CD4-positive, alpha-beta memory T cell (primary cell): ENCODE measurements around the gene SWAP70. TPM values are rescaled to one million over a fixed set of nuclear protein-coding genes. Genes with fewer than 3 reads are reported as not detected.

Experiments
- CTCF ChIA-PET: fragments of 350-600 bp; sonication (Branson Sonifier 250); formaldehyde crosslinking; loops from one replicate; lab custom pipeline; 2021; ENCODE audit warnings: inconsistent platforms; ENCODE audit not compliant: partially characterized antibody; lab: Charles Lee
- POLR2A ChIA-PET: fragments of 350-600 bp; sonication (Branson Sonifier 250); formaldehyde crosslinking; loops from one replicate; lab custom pipeline; 2021; ENCODE audit not compliant: partially characterized antibody; lab: Charles Lee
- DNase-seq, 5 donors: peaks; one replicate each; pipeline versions ENCODE4 v3.0.0 to v3.0.0-alpha.2; 2020 to 2022; ENCODE audit warnings: mixed read lengths in 1 of 5
- H3K27ac ChIP-seq: one replicate; pipeline ENCODE4 v1.7.0; 2013; ENCODE audit warnings: low read depth, low read length
- H3K27me3 ChIP-seq: 2 replicates; pipeline ENCODE4 v1.7.0; 2013; ENCODE audit warnings: mild to moderate bottlenecking, low read length, moderate library complexity; ENCODE audit not compliant: insufficient read depth
- H3K36me3 ChIP-seq: 2 replicates; pipeline ENCODE4 v1.7.0; 2013; ENCODE audit warnings: mild to moderate bottlenecking, low read length, moderate library complexity; ENCODE audit not compliant: insufficient read depth
- H3K4me1 ChIP-seq: 2 replicates; pipeline ENCODE4 v1.7.0; 2013; ENCODE audit warnings: mild to moderate bottlenecking, low read length, moderate library complexity; ENCODE audit not compliant: insufficient read depth
- H3K4me3 ChIP-seq, 2 donors: one replicate each; pipeline ENCODE4 v1.7.0; 2013; ENCODE audit warnings: low read length in 2 of 2, mild to moderate bottlenecking in 1 of 2
- H3K9me3 ChIP-seq, 2 donors: one replicate each; pipeline ENCODE4 v1.7.0; 2013; ENCODE audit warnings: low read length in 2 of 2, control low read depth in 1 of 2; ENCODE audit not compliant: control insufficient read depth in 1 of 2
- H3K27ac Mint-ChIP-seq, 7 donors: one replicate each; pipeline ENCODE4 v1.8.0; 2020 to 2021; ENCODE audit warnings: mixed read lengths in 7 of 7, mild to moderate bottlenecking in 6 of 7, inconsistent platforms in 3 of 7, moderate library complexity in 3 of 7
- H3K27me3 Mint-ChIP-seq, 2 donors: one replicate each; pipeline ENCODE4 v1.8.0; 2020 to 2021; ENCODE audit warnings: mixed read lengths in 2 of 2
- H3K36me3 Mint-ChIP-seq, 2 donors: one replicate each; pipeline ENCODE4 v1.8.0; 2020 to 2021; ENCODE audit warnings: mixed read lengths in 2 of 2, inconsistent platforms in 1 of 2, mild to moderate bottlenecking in 1 of 2
- H3K4me1 Mint-ChIP-seq, 4 donors: one replicate each; pipeline ENCODE4 v1.8.0; 2020 to 2021; ENCODE audit warnings: mixed read lengths in 4 of 4, mild to moderate bottlenecking in 1 of 4
- H3K4me3 Mint-ChIP-seq, 8 donors: one replicate each; pipeline ENCODE4 v1.8.0; 2020 to 2021; ENCODE audit warnings: mixed read lengths in 8 of 8, mild to moderate bottlenecking in 7 of 8, moderate library complexity in 6 of 8, inconsistent platforms in 3 of 8
- H3K9me3 Mint-ChIP-seq, 8 donors: one replicate each; pipeline ENCODE4 v1.8.0; 2020 to 2021; ENCODE audit warnings: mixed read lengths in 8 of 8, mild to moderate bottlenecking in 5 of 8, inconsistent platforms in 3 of 8, moderate library complexity in 1 of 8
- intact Hi-C: fragments of 100-400 bp; cut with micrococcal nuclease; formaldehyde crosslinking; loops from one replicate; pipeline ENCODE4 v1.15.1; 2023
- polyA plus RNA-seq, 2 donors: library from polyadenylated mRNA; unstranded; fragments of 300-500 nt; fragmentation: Illumina TruSeq; gene quantifications; one replicate each; pipeline ENCODE4 v1.2.3, GENCODE V29; 2021
- total RNA-seq, 2 experiments: library from RNA; stranded (reverse); gene quantifications; one replicate each; pipeline ENCODE4 v1.2.3, GENCODE V29; 2021

SWAP70 gene
- total and polyA plus RNA-seq, 4 experiments from 2014 or later: 2.2 to 6.6 (median 4.9) TPM

DNA sequence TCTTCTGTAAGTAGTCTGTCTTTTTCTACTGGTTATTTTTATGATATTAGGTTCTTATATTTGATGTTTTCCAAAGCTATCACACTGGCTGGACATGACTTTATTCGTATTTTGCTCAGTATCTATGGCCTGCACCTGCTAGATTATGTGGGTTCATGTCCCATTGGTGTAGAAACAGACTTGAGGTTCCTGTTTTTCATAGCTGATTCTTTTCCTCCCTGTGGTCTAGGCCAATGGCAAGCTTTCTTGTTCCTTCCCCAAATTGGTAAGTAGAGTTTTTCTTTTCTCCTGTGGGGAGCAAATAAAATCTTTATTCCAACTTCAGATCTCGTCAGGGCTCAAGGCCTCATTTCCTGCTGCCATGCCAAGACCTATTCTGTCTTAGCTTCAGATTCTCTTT is 30.2 kb upstream of the SWAP70 start:
- Mint-ChIP-seq H3K9me3 (peaks cover 0 to 3% (median 0%) of the 10 kb centered on the region in 8 donors), H3K4me1 (no peaks in the 10 kb centered on the region), H3K27me3 (peaks cover 0 to 3% of the 10 kb centered on the region in 2 donors), H3K36me3 (no peaks in the 10 kb centered on the region), H3K27ac (no peak overlapping the region), H3K4me3 (no peak overlapping the region)
- no peaks in the 10 kb centered on the region for H3K4me1 ChIP-seq
- H3K27ac ChIP-seq: no peak overlapping the region
- no peak for DNase-seq
- no peaks in the 10 kb centered on the region for H3K36me3 ChIP-seq
- ChIA-PET POLR2A (no interaction called here), CTCF (no interaction called here)
- H3K4me3 ChIP-seq: no peak overlapping the region
- no peaks in the 10 kb centered on the region for H3K27me3 ChIP-seq
- intact Hi-C loops: no loop called here
- H3K9me3 ChIP-seq: no peaks in the 10 kb centered on the region

DNA sequence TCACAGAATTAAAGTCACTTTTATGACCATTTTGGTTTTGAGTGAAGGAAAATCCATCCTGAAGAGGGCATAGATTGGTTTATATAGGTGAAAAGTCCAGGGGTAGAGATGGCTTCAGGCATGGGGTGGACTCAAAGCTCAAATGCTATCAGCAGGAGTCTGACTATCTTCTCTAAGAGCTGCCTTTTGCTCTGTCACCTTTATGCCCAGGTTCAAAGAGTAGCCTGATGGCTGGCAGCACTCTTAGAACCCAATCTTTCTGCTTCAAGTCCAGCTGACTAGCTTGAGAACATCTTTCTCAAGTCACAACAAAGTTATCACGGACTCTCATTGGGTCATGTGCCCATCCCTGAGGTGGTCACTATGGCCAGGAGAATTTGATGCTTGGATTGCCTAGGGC is 27.2 kb upstream of the SWAP70 start:
- Mint-ChIP-seq H3K9me3 (peaks cover 0 to 3% (median 0%) of the 10 kb centered on the region in 8 donors), H3K27me3 (peaks cover 0 to 1% of the 10 kb centered on the region in 2 donors), H3K4me3 (no peak overlapping the region), H3K4me1 (no peaks in the 10 kb centered on the region), H3K27ac (no peak overlapping the region), H3K36me3 (no peaks in the 10 kb centered on the region)
- Histone ChIP-seq H3K9me3 (no peaks in the 10 kb centered on the region), H3K4me3 (no peak overlapping the region), H3K4me1 (no peaks in the 10 kb centered on the region), H3K27me3 (no peaks in the 10 kb centered on the region), H3K36me3 (no peaks in the 10 kb centered on the region), H3K27ac (no peak overlapping the region)
- intact Hi-C loops: no loop called here
- POLR2A ChIA-PET: no interaction called here
- CTCF ChIA-PET: interaction anchor here (0.9 kb wide), 1 partner anchor 24 kb away, joined by 3 read pairs; no protein-coding TSS in a partner anchor
- DNase-seq: no peak

DNA sequence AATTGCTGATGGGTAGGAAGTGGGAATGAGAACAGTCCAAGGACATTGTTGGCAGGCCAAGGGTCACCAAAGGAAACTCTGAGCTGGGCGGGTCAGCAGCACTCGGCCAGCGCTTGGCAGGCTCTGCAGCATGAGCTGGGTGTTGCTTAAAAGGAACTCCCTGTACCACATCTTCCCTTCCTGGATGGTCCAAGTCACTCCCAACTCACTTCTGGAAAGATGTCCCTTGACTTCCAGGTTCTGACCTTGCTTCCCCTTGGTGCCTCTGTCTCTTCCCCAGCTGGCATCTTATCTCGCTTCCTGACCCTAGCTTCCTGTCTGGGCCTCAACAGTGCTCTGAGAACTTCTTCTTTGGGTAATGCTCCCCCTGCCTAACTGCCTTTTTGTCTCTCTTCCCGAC is 24.8 kb upstream of the SWAP70 start:
- no peaks in the 10 kb centered on the region for H3K27me3 ChIP-seq
- no peaks in the 10 kb centered on the region for H3K4me1 ChIP-seq
- no peaks in the 10 kb centered on the region for H3K36me3 Mint-ChIP-seq
- no peaks in the 10 kb centered on the region for H3K4me1 Mint-ChIP-seq
- no peaks in the 10 kb centered on the region for H3K9me3 Mint-ChIP-seq
- no peak overlapping the region for H3K27ac ChIP-seq
- H3K27ac Mint-ChIP-seq: no peak overlapping the region
- ChIA-PET POLR2A (no interaction called here), CTCF (interaction anchor here (1.6 kb wide), 1 partner anchor 27 kb away, joined by 6 read pairs; no protein-coding TSS in a partner anchor)
- no peak overlapping the region for H3K4me3 Mint-ChIP-seq
- no peaks in the 10 kb centered on the region for H3K9me3 ChIP-seq
- no peak for DNase-seq
- no peak overlapping the region for H3K4me3 ChIP-seq
- H3K36me3 ChIP-seq: no peaks in the 10 kb centered on the region
- H3K27me3 Mint-ChIP-seq: peaks cover 0 to 3% of the 10 kb centered on the region in 2 donors
- intact Hi-C loops: no loop called here

DNA sequence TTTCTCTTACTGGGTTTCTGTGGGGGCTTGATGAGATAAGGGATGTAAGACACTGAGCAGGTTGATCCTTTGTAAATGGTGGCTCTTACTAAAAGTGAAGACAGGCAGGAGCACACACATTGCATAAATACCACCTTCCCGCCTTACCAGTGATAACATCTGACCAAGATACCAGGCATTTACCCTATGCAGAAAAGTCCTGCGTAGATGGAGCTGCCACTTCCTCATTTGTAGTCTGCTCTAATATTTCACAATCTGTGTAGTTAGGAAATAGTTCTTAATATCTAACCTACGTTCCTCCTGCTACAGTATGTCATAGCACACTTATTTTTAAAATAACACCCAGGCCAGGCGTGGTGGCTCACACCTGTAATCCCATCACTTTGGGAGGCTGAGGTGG is 23.9 kb upstream of the SWAP70 start:
- no peak overlapping the region for H3K27ac Mint-ChIP-seq
- H3K36me3 Mint-ChIP-seq: no peaks in the 10 kb centered on the region
- H3K4me1 Mint-ChIP-seq: no peaks in the 10 kb centered on the region
- Histone ChIP-seq H3K27me3 (no peaks in the 10 kb centered on the region), H3K27ac (no peak overlapping the region), H3K4me3 (no peak overlapping the region), H3K9me3 (no peaks in the 10 kb centered on the region), H3K4me1 (no peaks in the 10 kb centered on the region), H3K36me3 (no peaks in the 10 kb centered on the region)
- H3K4me3 Mint-ChIP-seq: no peak overlapping the region
- CTCF ChIA-PET: no interaction called here
- POLR2A ChIA-PET: no interaction called here
- intact Hi-C loops: no loop called here
- no peaks in the 10 kb centered on the region for H3K9me3 Mint-ChIP-seq
- H3K27me3 Mint-ChIP-seq: peaks cover 0 to 3% of the 10 kb centered on the region in 2 donors
- no peak for DNase-seq

DNA sequence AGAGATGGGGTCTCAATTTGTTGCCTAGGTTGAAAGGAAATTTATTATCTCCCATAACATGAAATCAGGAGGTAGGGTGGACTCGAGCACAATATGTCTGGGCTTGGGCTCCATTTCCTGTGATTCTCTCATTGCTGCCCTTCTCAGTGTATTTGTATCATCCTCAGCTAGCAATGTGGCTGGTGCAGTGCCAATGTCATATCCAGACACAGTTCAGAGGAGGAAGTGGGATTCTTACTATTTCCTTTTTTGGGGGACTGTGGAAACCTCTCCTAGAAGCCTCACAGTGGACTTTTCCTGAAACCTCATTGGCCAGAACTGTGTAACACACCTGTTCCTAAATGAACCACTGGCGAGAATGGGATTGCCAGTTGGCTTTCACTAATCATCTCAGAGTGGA is 21.0 kb upstream of the SWAP70 start:
- H3K27me3 Mint-ChIP-seq: peaks cover 0 to 3% of the 10 kb centered on the region in 2 donors
- H3K36me3 Mint-ChIP-seq: no peaks in the 10 kb centered on the region
- DNase-seq: no peak
- no peak overlapping the region for H3K4me3 Mint-ChIP-seq
- no peak overlapping the region for H3K27ac Mint-ChIP-seq
- intact Hi-C loops: no loop called here
- no peaks in the 10 kb centered on the region for H3K9me3 ChIP-seq
- no peaks in the 10 kb centered on the region for H3K27me3 ChIP-seq
- no peaks in the 10 kb centered on the region for H3K4me1 Mint-ChIP-seq
- H3K4me1 ChIP-seq: no peaks in the 10 kb centered on the region
- no peak overlapping the region for H3K4me3 ChIP-seq
- H3K9me3 Mint-ChIP-seq: peaks cover 0 to 7% (median 0%) of the 10 kb centered on the region in 8 donors
- CTCF ChIA-PET: no interaction called here
- H3K36me3 ChIP-seq: no peaks in the 10 kb centered on the region
- POLR2A ChIA-PET: no interaction called here
- no peak overlapping the region for H3K27ac ChIP-seq

DNA sequence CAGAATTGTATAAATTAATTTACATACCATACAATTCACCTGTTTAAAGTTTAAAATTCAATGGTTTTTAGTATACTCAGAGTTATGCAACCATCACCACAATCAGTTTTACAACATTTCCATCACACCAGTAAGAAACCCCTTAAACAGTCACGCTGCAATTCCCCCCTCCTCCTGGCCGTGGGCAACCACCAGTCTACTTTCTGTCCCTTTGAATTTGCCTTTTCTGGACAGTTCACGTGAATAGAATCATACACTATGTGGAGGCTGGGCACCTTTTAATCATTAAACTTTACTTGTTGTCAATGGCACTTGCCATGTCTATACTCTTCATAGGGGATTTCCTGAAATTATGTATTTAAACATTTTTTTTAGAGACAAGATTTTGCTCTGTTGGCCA is 20.1 kb upstream of the SWAP70 start:
- no peak overlapping the region for H3K4me3 ChIP-seq
- Mint-ChIP-seq H3K27ac (no peak overlapping the region), H3K4me1 (no peaks in the 10 kb centered on the region), H3K36me3 (no peaks in the 10 kb centered on the region), H3K9me3 (peaks cover 0 to 7% (median 1%) of the 10 kb centered on the region in 8 donors), H3K27me3 (peaks cover 0 to 6% of the 10 kb centered on the region in 2 donors), H3K4me3 (no peak overlapping the region)
- H3K27ac ChIP-seq: no peak overlapping the region
- H3K9me3 ChIP-seq: no peaks in the 10 kb centered on the region
- ChIA-PET POLR2A (no interaction called here), CTCF (no interaction called here)
- H3K36me3 ChIP-seq: no peaks in the 10 kb centered on the region
- DNase-seq: no peak
- no peaks in the 10 kb centered on the region for H3K27me3 ChIP-seq
- intact Hi-C loops: no loop called here
- no peaks in the 10 kb centered on the region for H3K4me1 ChIP-seq

DNA sequence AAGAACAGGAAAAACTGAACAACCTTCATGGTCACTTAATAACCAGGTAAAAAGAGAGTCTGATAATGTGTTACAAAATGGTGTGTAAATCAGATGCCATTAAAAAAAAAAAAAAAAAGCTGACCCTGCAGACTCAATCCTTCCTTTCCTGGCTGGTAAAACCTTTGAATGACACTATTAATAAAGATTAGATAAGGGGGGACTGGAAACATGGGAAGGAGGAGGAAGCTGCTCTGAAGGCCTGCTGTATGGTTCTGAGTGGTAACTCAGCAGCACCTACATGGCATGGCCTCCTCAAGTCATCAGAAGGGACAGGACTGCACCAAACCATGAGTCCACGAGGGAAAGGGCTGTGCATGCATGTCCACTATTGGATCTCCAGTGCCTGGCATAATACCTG is 18.0 kb upstream of the SWAP70 start:
- Histone ChIP-seq H3K27ac (no peak overlapping the region), H3K4me3 (no peak overlapping the region), H3K4me1 (no peaks in the 10 kb centered on the region), H3K27me3 (no peaks in the 10 kb centered on the region), H3K36me3 (no peaks in the 10 kb centered on the region), H3K9me3 (no peaks in the 10 kb centered on the region)
- Mint-ChIP-seq H3K36me3 (no peaks in the 10 kb centered on the region), H3K4me1 (no peaks in the 10 kb centered on the region), H3K27ac (no peak overlapping the region), H3K9me3 (peaks cover 0 to 7% (median 1%) of the 10 kb centered on the region in 8 donors), H3K27me3 (peaks cover 0 to 5% of the 10 kb centered on the region in 2 donors), H3K4me3 (no peak overlapping the region)
- CTCF ChIA-PET: no interaction called here
- DNase-seq: no peak
- intact Hi-C loops: no loop called here
- POLR2A ChIA-PET: no interaction called here

DNA sequence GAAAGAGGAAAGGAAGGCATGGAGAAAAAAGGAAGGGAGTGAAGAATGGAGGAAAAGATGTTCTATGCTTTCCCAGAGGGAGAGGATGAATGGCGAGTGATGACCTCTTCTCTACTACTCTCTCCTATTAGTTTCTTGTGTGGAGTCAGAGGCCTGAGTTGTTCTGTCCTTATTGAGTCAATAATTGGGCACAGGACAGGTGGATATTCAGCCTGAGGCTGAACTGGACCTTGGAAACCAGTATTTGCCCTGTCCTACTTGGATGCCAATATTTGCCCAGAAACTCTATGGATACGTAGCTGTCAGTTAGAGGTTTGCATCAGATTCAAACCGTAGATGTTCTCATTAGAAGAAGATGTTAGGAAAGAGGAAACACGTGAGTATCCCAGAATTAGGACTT is 17.6 kb upstream of the SWAP70 start:
- POLR2A ChIA-PET: no interaction called here
- no peak overlapping the region for H3K4me3 ChIP-seq
- H3K9me3 Mint-ChIP-seq: peaks cover 0 to 7% (median 1%) of the 10 kb centered on the region in 8 donors
- DNase-seq: no peak
- H3K4me1 ChIP-seq: no peaks in the 10 kb centered on the region
- H3K27ac Mint-ChIP-seq: no peak overlapping the region
- H3K4me3 Mint-ChIP-seq: no peak overlapping the region
- CTCF ChIA-PET: no interaction called here
- intact Hi-C loops: no loop called here
- no peaks in the 10 kb centered on the region for H3K9me3 ChIP-seq
- H3K27ac ChIP-seq: no peak overlapping the region
- H3K27me3 Mint-ChIP-seq: peaks cover 0 to 5% of the 10 kb centered on the region in 2 donors
- H3K36me3 ChIP-seq: no peaks in the 10 kb centered on the region
- H3K4me1 Mint-ChIP-seq: no peaks in the 10 kb centered on the region
- H3K36me3 Mint-ChIP-seq: no peaks in the 10 kb centered on the region
- no peaks in the 10 kb centered on the region for H3K27me3 ChIP-seq
